22Rv1 (cell line): ENCODE results near the gene RAMAC.
A peak's percentile ranks its signal among the peaks of the same experiment; 100 is the strongest.
"Not testable (repeated sequence)": the region's sequence is repeated elsewhere in the genome, so short reads cannot be mapped to it uniquely, and the experiment has no call there.

Source experiments
- CTCF ChIP-seq: fragments of 450-650 bp; IDR thresholded peaks from 2 replicates; pipeline ENCODE4 v1.5.1; 2017; ENCODE audit warnings: mild to moderate bottlenecking
- ZFX ChIP-seq: fragments of 450-650 bp; IDR thresholded peaks from 2 replicates; pipeline ENCODE4 v1.6.1; 2017; ENCODE audit warnings: antibody characterized with exemption, borderline replicate concordance

GRCh38 chr15:83000672-83001031 is 14.6 kb downstream of the RAMAC start:
- TF ChIP-seq CTCF: peak; percentile 40
- not testable (repeated sequence) for TF ChIP-seq ZFX
